Kidney capillary endothelial cell (primary cell): ENCODE measurements around the gene HS2ST1.

Experiments
- DNase-seq: peaks from one replicate; pipeline ENCODE4 v3.0.0-alpha.2; 2018; ENCODE audit warnings: low spot score

Gene HS2ST1

GRCh38 chr1:87137342-87137739, 222.9 kb downstream of the HS2ST1 start:
- no peak for DNase-seq

GRCh38 chr1:87140831-87141540, 226.6 kb downstream of the HS2ST1 start:
- no peak for DNase-seq

GRCh38 chr1:87141556-87141955, 227.1 kb downstream of the HS2ST1 start:
- DNase-seq, result no peak

- DNase-seq, result no peak
Observed at GRCh38 chr1:87143413-87144135, 229.1 kb downstream of the HS2ST1 start.

- DNase-seq, result no peak
Observed at GRCh38 chr1:87144316-87144895, 230.0 kb downstream of the HS2ST1 start.

GRCh38 chr1:87144981-87145380, 230.5 kb downstream of the HS2ST1 start:
- no peak for DNase-seq

GRCh38 chr1:87146538-87146937, 232.1 kb downstream of the HS2ST1 start:
- no peak for DNase-seq

GRCh38 chr1:87146986-87147385, 232.6 kb downstream of the HS2ST1 start:
- no peak for DNase-seq

- no peak for DNase-seq
Observed at GRCh38 chr1:87147851-87148250, 233.4 kb downstream of the HS2ST1 start.

GRCh38 chr1:87148661-87149060, 234.2 kb downstream of the HS2ST1 start:
- no peak for DNase-seq

GRCh38 chr1:87149241-87150041, 235.0 kb downstream of the HS2ST1 start:
- no peak for DNase-seq

GRCh38 chr1:87150143-87150542, 235.7 kb downstream of the HS2ST1 start:
- no peak for DNase-seq

GRCh38 chr1:87151500-87152421, 237.3 kb downstream of the HS2ST1 start:
- DNase-seq, result peak; percentile 57

- no peak for DNase-seq
Observed at GRCh38 chr1:87154384-87154783, 239.9 kb downstream of the HS2ST1 start.

GRCh38 chr1:87155170-87155569, 240.7 kb downstream of the HS2ST1 start:
- no peak for DNase-seq

GRCh38 chr1:87155648-87156047, 241.2 kb downstream of the HS2ST1 start:
- DNase-seq, result no peak

- DNase-seq, result no peak
Observed at GRCh38 chr1:87156124-87156523, 241.7 kb downstream of the HS2ST1 start.

- no peak for DNase-seq
Observed at GRCh38 chr1:87159378-87159915, 245.0 kb downstream of the HS2ST1 start.
